ENCODE results near the gene KCNJ10.

Gene KCNJ10

DNA sequence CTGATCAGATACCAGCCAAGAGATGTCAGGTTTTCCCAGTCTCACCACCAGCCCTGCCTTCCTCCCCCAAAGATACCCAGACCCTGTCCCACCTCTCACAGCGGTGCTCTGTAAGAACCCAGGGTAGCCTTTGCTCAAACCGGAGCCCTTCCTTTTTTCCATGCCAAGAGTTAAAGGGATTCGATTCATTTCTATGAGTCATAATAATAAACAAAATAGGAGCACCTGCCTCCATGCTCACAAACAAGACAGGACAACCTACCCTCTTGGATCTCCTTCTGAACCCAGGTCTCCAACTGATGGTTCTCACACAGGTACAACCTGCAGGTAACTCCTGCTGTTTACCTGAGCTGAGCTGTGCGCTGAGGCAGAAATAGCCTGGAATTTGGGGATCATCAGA lies 39.7 kb upstream of the KCNJ10 start:
- Histone ChIP-seq H3K9me3 (ENCODE audit: low read length) (no peaks in the 10 kb centered on the region), H2AFZ (ENCODE audit: low read length) (no peak overlapping the region), H3K4me3 (ENCODE audit: low read depth, low read length, poor library complexity, severe bottlenecking) (no peak overlapping the region), H3K4me2 (ENCODE audit: low read length) (no peak overlapping the region), H3K79me2 (ENCODE audit: insufficient read depth, low read length) (no peaks in the 10 kb centered on the region), H4K20me1 (ENCODE audit: insufficient read depth, low read length) (no peaks in the 10 kb centered on the region), H3K9me2 (ENCODE audit: low read depth, low read length) (no peaks in the 10 kb centered on the region), H3K9ac (ENCODE audit: low read length) (no peak overlapping the region), H3K4me1 (ENCODE audit: insufficient read depth, low read length, severe bottlenecking) (no peaks in the 10 kb centered on the region), H3K36me3 (ENCODE audit: insufficient read depth, low read length) (no peaks in the 10 kb centered on the region), H3K27ac (ENCODE audit: low read depth, low read length, poor library complexity, severe bottlenecking) (no peak overlapping the region), H3K27me3 (ENCODE audit: insufficient read depth, low read length) (peaks cover 3% of the 10 kb centered on the region; the same call in 1 of the 2 replicates), H3F3A (ENCODE audit: insufficient read depth, low read length) (no peaks in the 10 kb centered on the region)
- no peak for TF ChIP-seq EZH2 (IDR thresholded peaks at IDR 0.05; ENCODE audit: borderline replicate concordance, low read length)
- TF ChIP-seq, protein P1, sequence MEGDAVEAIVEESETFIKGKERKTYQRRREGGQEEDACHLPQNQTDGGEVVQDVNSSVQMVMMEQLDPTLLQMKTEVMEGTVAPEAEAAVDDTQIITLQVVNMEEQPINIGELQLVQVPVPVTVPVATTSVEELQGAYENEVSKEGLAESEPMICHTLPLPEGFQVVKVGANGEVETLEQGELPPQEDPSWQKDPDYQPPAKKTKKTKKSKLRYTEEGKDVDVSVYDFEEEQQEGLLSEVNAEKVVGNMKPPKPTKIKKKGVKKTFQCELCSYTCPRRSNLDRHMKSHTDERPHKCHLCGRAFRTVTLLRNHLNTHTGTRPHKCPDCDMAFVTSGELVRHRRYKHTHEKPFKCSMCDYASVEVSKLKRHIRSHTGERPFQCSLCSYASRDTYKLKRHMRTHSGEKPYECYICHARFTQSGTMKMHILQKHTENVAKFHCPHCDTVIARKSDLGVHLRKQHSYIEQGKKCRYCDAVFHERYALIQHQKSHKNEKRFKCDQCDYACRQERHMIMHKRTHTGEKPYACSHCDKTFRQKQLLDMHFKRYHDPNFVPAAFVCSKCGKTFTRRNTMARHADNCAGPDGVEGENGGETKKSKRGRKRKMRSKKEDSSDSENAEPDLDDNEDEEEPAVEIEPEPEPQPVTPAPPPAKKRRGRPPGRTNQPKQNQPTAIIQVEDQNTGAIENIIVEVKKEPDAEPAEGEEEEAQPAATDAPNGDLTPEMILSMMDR (IDR thresholded peaks at IDR 0.05; ENCODE audit: low read length), result no peak

GRCh38 chr1:160108888-160109662 lies 39.1 kb upstream of the KCNJ10 start:
- H3K27ac ChIP-seq (ENCODE audit: low read depth, low read length, poor library complexity, severe bottlenecking), result no peak overlapping the region
- no peaks in the 10 kb centered on the region for H3K79me2 ChIP-seq (ENCODE audit: insufficient read depth, low read length)
- no peaks in the 10 kb centered on the region; the same call in 1 of the 2 replicates for H3K27me3 ChIP-seq (ENCODE audit: insufficient read depth, low read length)
- TF ChIP-seq, protein P1 (IDR thresholded peaks at IDR 0.05; ENCODE audit: low read length), result peak; percentile 59
- no peak for TF ChIP-seq EZH2 (IDR thresholded peaks at IDR 0.05; ENCODE audit: borderline replicate concordance, low read length)
- no peaks in the 10 kb centered on the region for H3K9me2 ChIP-seq (ENCODE audit: low read depth, low read length)
- H3K4me2 ChIP-seq (ENCODE audit: low read length), result no peak overlapping the region
- no peak overlapping the region for H2AFZ ChIP-seq (ENCODE audit: low read length)
- H3K9ac ChIP-seq (ENCODE audit: low read length), result no peak overlapping the region
- H4K20me1 ChIP-seq (ENCODE audit: insufficient read depth, low read length), result no peaks in the 10 kb centered on the region
- H3F3A ChIP-seq (ENCODE audit: insufficient read depth, low read length), result no peaks in the 10 kb centered on the region
- H3K9me3 ChIP-seq (ENCODE audit: low read length), result no peaks in the 10 kb centered on the region
- H3K4me3 ChIP-seq (ENCODE audit: low read depth, low read length, poor library complexity, severe bottlenecking), result no peak overlapping the region
- H3K36me3 ChIP-seq (ENCODE audit: insufficient read depth, low read length), result no peaks in the 10 kb centered on the region
- H3K4me1 ChIP-seq (ENCODE audit: insufficient read depth, low read length, severe bottlenecking), result no peaks in the 10 kb centered on the region

- no peak overlapping the region for H3K27ac ChIP-seq (ENCODE audit: low read depth, low read length, poor library complexity, severe bottlenecking)
- H3K4me3 ChIP-seq (ENCODE audit: low read depth, low read length, poor library complexity, severe bottlenecking), result no peak overlapping the region
- no peak overlapping the region for H2AFZ ChIP-seq (ENCODE audit: low read length)
- H3F3A ChIP-seq (ENCODE audit: insufficient read depth, low read length), result no peaks in the 10 kb centered on the region
- H3K4me1 ChIP-seq (ENCODE audit: insufficient read depth, low read length, severe bottlenecking), result no peaks in the 10 kb centered on the region
- H3K36me3 ChIP-seq (ENCODE audit: insufficient read depth, low read length), result no peaks in the 10 kb centered on the region
- no peaks in the 10 kb centered on the region for H3K79me2 ChIP-seq (ENCODE audit: insufficient read depth, low read length)
- H3K27me3 ChIP-seq (ENCODE audit: insufficient read depth, low read length), result no peaks in the 10 kb centered on the region
- no peak overlapping the region for H3K9ac ChIP-seq (ENCODE audit: low read length)
- no peaks in the 10 kb centered on the region for H3K9me2 ChIP-seq (ENCODE audit: low read depth, low read length)
- H3K9me3 ChIP-seq (ENCODE audit: low read length), result no peaks in the 10 kb centered on the region
- no peak overlapping the region for H3K4me2 ChIP-seq (ENCODE audit: low read length)
- no peak for TF ChIP-seq EZH2 (IDR thresholded peaks at IDR 0.05; ENCODE audit: borderline replicate concordance, low read length)
- TF ChIP-seq, protein P1 (IDR thresholded peaks at IDR 0.05; ENCODE audit: low read length), result no peak
- H4K20me1 ChIP-seq (ENCODE audit: insufficient read depth, low read length), result no peaks in the 10 kb centered on the region
These were observed 37.6 kb upstream of the KCNJ10 start for GRCh38 chr1:160107512-160107911.
